Measurements from ENCODE around the gene PLEKHO2.

PLEKHO2 gene

GRCh38 chr15:64904189-64904588 lies 62.5 kb downstream of the PLEKHO2 start:
- Histone ChIP-seq H3K4me3 (replicated peaks; ENCODE audit: insufficient read depth, low read length) (no peak overlapping the region), H3K27ac (replicated peaks) (no peak overlapping the region), H3K27me3 (ENCODE audit: insufficient read depth, poor library complexity, severe bottlenecking) (peaks cover 2% of the 10 kb centered on the region)
- TF ChIP-seq CTCF (IDR thresholded peaks at IDR 0.05; ENCODE audit: insufficient read depth, low read length) (no peak), GABPA (IDR thresholded peaks at IDR 0.05; ENCODE audit: low read depth) (no peak), REST (IDR thresholded peaks at IDR 0.05; ENCODE audit: insufficient replicate concordance, low read depth) (no peak), POLR2AphosphoS5 (IDR thresholded peaks at IDR 0.05; ENCODE audit: low read depth) (no peak), SPI1 (IDR thresholded peaks at IDR 0.05; ENCODE audit: borderline replicate concordance, low read depth) (no peak)
- no peak for DNase-seq (ENCODE audit: low read depth in 1 of 2, low spot score in 1 of 2)

GRCh38 chr15:64905119-64905831 lies 63.6 kb downstream of the PLEKHO2 start:
- TF ChIP-seq GABPA (IDR thresholded peaks at IDR 0.05; ENCODE audit: low read depth) (no peak), CTCF (IDR thresholded peaks at IDR 0.05; ENCODE audit: insufficient read depth, low read length) (peak; percentile 94)
- DNase-seq (ENCODE audit: low read depth in 1 of 2, low spot score in 1 of 2): peak in 1 of 2 experiments; percentile 76
- Histone ChIP-seq H3K4me3 (replicated peaks; ENCODE audit: insufficient read depth, low read length) (no peak overlapping the region), H3K27me3 (ENCODE audit: insufficient read depth, poor library complexity, severe bottlenecking) (peaks cover 2% of the 10 kb centered on the region), H3K27ac (replicated peaks) (no peak overlapping the region)

- TF ChIP-seq REST (IDR thresholded peaks at IDR 0.05; ENCODE audit: insufficient replicate concordance, low read depth) (no peak), POLR2AphosphoS5 (IDR thresholded peaks at IDR 0.05; ENCODE audit: low read depth) (no peak), GABPA (IDR thresholded peaks at IDR 0.05; ENCODE audit: low read depth) (no peak)
- H3K4me3 ChIP-seq (replicated peaks; ENCODE audit: insufficient read depth, low read length): no peak overlapping the region
- no peak for DNase-seq (ENCODE audit: low read depth in 1 of 2, low spot score in 1 of 2)
- H3K27ac ChIP-seq (replicated peaks): no peak overlapping the region
- H3K27me3 ChIP-seq (ENCODE audit: insufficient read depth, poor library complexity, severe bottlenecking): peaks cover 4% of the 10 kb centered on the region
Measured at GRCh38 chr15:64905941-64906340, 64.2 kb downstream of the PLEKHO2 start.

GRCh38 chr15:64906402-64906801 lies 64.7 kb downstream of the PLEKHO2 start:
- Histone ChIP-seq H3K27me3 (ENCODE audit: insufficient read depth, poor library complexity, severe bottlenecking) (peaks cover 8% of the 10 kb centered on the region), H3K4me3 (replicated peaks; ENCODE audit: insufficient read depth, low read length) (no peak overlapping the region), H3K27ac (replicated peaks) (no peak overlapping the region)
- no peak for DNase-seq (ENCODE audit: low read depth in 1 of 2, low spot score in 1 of 2)
- no peak for TF ChIP-seq CTCF (IDR thresholded peaks at IDR 0.05; ENCODE audit: insufficient read depth, low read length)
- TF ChIP-seq REST (IDR thresholded peaks at IDR 0.05; ENCODE audit: insufficient replicate concordance, low read depth): no peak
- no peak for TF ChIP-seq SPI1 (IDR thresholded peaks at IDR 0.05; ENCODE audit: borderline replicate concordance, low read depth)
- no peak for TF ChIP-seq GABPA (IDR thresholded peaks at IDR 0.05; ENCODE audit: low read depth)
- TF ChIP-seq POLR2AphosphoS5 (IDR thresholded peaks at IDR 0.05; ENCODE audit: low read depth): no peak
